PC-9 (cell line): ENCODE data around the gene TXLNB. TPM values are rescaled to one million over a fixed set of nuclear protein-coding genes. Genes with fewer than 3 reads are reported as not detected.

ENCODE experiments used
- BruUV-seq: library from RNA; stranded (reverse); fragments of 400-500 nt; replicated peaks from 2 replicates; lab custom pipeline; 2021; lab: Mats Ljungman, UMichigan
- CTCF ChIA-PET: fragments of 300-600 bp; sonication (Branson Sonifier 250); formaldehyde crosslinking; loops from one replicate; lab custom pipeline; 2022; ENCODE audit warnings: antibody characterized with exemption; lab: Charles Lee
- POLR2A ChIA-PET: fragments of 300-600 bp; sonication (Branson Sonifier 250); formaldehyde crosslinking; loops from one replicate; lab custom pipeline; 2022; ENCODE audit warnings: antibody characterized with exemption; ENCODE audit not compliant: unreplicated experiment; lab: Charles Lee
- DNase-seq, 2 experiments: peaks; one replicate each; pipeline versions ENCODE4 v3.0.0 to v3.0.0-alpha.2; 2015 to 2022; ENCODE audit warnings: mixed read lengths in 1 of 2
- H2AFZ ChIP-seq: fragments of 200-600 bp; sonication (generic); 2 replicates; pipeline ENCODE4 v1.8.1; 2017; ENCODE audit warnings: antibody characterized with exemption
- H3F3A ChIP-seq: fragments of 200-600 bp; sonication (generic); 2 replicates; pipeline ENCODE4 v1.8.1; 2017; ENCODE audit warnings: antibody characterized with exemption, mild to moderate bottlenecking, low read depth; ENCODE audit not compliant: insufficient read depth
- H3K27ac ChIP-seq: fragments of 200-600 bp; sonication (generic); 2 replicates; pipeline ENCODE4 v1.6.1; 2016; ENCODE audit warnings: mixed run types
- H3K27me3 ChIP-seq: fragments of 200-600 bp; sonication (generic); 2 replicates; pipeline ENCODE4 v1.6.1; 2016; ENCODE audit warnings: low read depth, mixed run types; ENCODE audit not compliant: insufficient read depth
- H3K36me3 ChIP-seq: fragments of 200-600 bp; sonication (generic); 2 replicates; pipeline ENCODE4 v1.6.1; 2016; ENCODE audit warnings: low read depth, mixed run types
- H3K4me1 ChIP-seq: fragments of 200-600 bp; sonication (generic); replicated peaks from 2 replicates; pipeline ENCODE4 v1.6.1; 2016; ENCODE audit warnings: mixed run types; ENCODE audit not compliant: insufficient read depth
- H3K4me2 ChIP-seq: fragments of 200-600 bp; sonication (generic); 2 replicates; pipeline ENCODE4 v1.6.1; 2017; ENCODE audit warnings: mixed run types
- H3K4me3 ChIP-seq: fragments of 200-600 bp; sonication (generic); 2 replicates; pipeline ENCODE4 v1.6.1; 2016; ENCODE audit warnings: mixed run types
- H3K79me2 ChIP-seq: fragments of 200-600 bp; sonication (generic); 2 replicates; pipeline ENCODE4 v1.6.1; 2017; ENCODE audit warnings: low read depth, mixed run types
- H3K9me2 ChIP-seq: fragments of 200-600 bp; sonication (generic); 2 replicates; pipeline ENCODE4 v1.8.1; 2017; ENCODE audit warnings: mild to moderate bottlenecking; ENCODE audit not compliant: insufficient read depth
- H3K9me3 ChIP-seq: fragments of 200-600 bp; sonication (generic); 2 replicates; pipeline ENCODE4 v1.8.1; 2016; ENCODE audit warnings: low read depth; ENCODE audit not compliant: insufficient read depth
- H4K20me1 ChIP-seq: fragments of 200-600 bp; sonication (generic); 2 replicates; pipeline ENCODE4 v1.8.1; 2017; ENCODE audit not compliant: insufficient read depth
- EZH2 ChIP-seq: fragments of 200-600 bp; sonication (generic); IDR thresholded peaks from 2 replicates; pipeline ENCODE4 v1.8.0; 2017; ENCODE audit warnings: antibody characterized with exemption, low read depth
- intact Hi-C: fragments of 100-400 bp; cut with micrococcal nuclease; formaldehyde crosslinking; loops from one replicate; pipeline ENCODE4 v1.10.0; 2022; ENCODE audit not compliant: unreplicated experiment
- total RNA-seq: library from RNA; stranded (reverse); gene quantifications from 2 replicates; pipeline ENCODE4 v1.2.3, GENCODE V29; 2021
- TF ChIP-seq, protein P1 (sequence below): fragments of 200-600 bp; sonication (generic); conservative IDR thresholded peaks from 2 replicates; pipeline ENCODE4 v1.6.1; 2017; ENCODE audit warnings: mixed run types, antibody characterized with exemption, mild to moderate bottlenecking, moderate library complexity

Gene TXLNB
- total RNA-seq, 1 experiment from 2014 or later, result 0.09 TPM

DNA sequence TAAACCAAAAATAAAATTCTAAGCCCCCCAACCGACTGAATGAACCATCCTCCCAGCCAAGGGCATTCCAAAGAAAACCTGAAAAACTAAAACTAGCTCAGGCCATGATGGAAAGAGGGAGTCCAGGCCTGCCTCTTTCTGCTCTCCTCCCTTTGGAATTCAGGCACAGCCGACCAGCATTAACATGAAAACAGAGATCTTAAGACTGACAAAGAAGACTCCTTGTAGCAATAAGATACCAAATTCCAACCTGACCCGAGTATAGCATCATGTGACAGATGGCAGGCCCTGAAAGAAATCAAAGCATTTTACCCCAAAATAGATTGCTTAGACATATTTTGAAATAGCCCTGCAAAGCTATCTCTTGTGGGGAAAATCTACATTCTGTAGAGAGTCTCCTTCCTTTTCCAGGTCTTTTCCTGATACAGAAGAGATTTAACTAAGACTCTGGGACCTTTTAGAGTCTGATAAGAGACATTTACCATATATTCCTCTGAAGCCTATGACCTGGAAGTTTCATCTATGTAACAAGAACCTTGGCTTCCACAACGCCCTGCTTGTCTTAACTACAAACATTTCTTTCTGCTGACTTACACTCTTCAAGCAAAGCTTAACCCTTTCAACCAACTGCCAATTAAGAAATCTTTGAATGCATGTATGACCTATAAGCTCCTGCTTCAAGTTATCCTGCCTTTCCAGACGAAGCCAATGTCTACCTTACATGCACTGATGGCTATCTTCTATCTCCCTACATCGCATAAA lies 22.2 kb upstream of the TXLNB start:
- CTCF ChIA-PET, result no interaction called here
- POLR2A ChIA-PET, result no interaction called here
- Histone ChIP-seq H3K4me2 (no peak overlapping the region), H3K79me2 (no peaks in the 10 kb centered on the region), H3K27ac (no peak overlapping the region), H3K4me3 (no peak overlapping the region), H3K9me2 (no peaks in the 10 kb centered on the region), H2AFZ (no peak overlapping the region), H4K20me1 (no peaks in the 10 kb centered on the region), H3K27me3 (no peaks in the 10 kb centered on the region), H3F3A (no peaks in the 10 kb centered on the region), H3K36me3 (no peaks in the 10 kb centered on the region), H3K9me3 (peaks cover 4% of the 10 kb centered on the region; the same call in 1 of the 2 replicates), H3K4me1 (0 out of 2 replicates have a peak, but pooled peaks cover 4% of the 10 kb centered on the region)
- intact Hi-C loops, result no loop called here
- no TSS peak for BruUV-seq
- DNase-seq, result no peak
- TF ChIP-seq, protein P1, sequence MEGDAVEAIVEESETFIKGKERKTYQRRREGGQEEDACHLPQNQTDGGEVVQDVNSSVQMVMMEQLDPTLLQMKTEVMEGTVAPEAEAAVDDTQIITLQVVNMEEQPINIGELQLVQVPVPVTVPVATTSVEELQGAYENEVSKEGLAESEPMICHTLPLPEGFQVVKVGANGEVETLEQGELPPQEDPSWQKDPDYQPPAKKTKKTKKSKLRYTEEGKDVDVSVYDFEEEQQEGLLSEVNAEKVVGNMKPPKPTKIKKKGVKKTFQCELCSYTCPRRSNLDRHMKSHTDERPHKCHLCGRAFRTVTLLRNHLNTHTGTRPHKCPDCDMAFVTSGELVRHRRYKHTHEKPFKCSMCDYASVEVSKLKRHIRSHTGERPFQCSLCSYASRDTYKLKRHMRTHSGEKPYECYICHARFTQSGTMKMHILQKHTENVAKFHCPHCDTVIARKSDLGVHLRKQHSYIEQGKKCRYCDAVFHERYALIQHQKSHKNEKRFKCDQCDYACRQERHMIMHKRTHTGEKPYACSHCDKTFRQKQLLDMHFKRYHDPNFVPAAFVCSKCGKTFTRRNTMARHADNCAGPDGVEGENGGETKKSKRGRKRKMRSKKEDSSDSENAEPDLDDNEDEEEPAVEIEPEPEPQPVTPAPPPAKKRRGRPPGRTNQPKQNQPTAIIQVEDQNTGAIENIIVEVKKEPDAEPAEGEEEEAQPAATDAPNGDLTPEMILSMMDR, result no peak
- TF ChIP-seq EZH2, result no peak

DNA sequence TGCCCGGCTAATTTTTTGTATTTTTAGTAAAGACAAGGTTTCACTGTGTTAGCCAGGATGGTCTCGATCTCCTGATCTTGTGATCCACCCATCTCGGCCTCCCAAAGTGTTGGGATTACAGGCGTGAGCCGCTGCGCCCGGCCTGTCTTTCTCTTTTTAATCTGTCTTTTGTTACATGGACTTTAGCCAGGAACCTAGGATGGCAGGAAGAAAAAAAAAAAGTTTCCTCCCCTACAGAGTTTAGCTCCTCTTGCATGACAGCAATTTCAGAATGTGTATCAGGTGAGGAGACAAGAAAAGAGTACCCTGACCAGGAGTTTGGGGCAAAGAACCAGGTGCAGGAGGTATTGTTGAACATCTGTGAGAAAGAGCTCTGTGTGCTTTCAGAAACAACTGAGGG lies 21.4 kb upstream of the TXLNB start:
- Histone ChIP-seq H3K9me3 (peaks cover 7% of the 10 kb centered on the region; the same call in 1 of the 2 replicates), H2AFZ (no peak overlapping the region), H4K20me1 (no peaks in the 10 kb centered on the region), H3F3A (no peaks in the 10 kb centered on the region), H3K4me3 (no peak overlapping the region), H3K9me2 (no peaks in the 10 kb centered on the region), H3K4me2 (no peak overlapping the region), H3K27ac (no peak overlapping the region), H3K4me1 (0 out of 2 replicates have a peak, but pooled peaks cover 6% of the 10 kb centered on the region), H3K79me2 (no peaks in the 10 kb centered on the region), H3K36me3 (no peaks in the 10 kb centered on the region), H3K27me3 (no peaks in the 10 kb centered on the region)
- TF ChIP-seq, protein P1, result no peak
- TF ChIP-seq EZH2, result no peak
- intact Hi-C loops, result no loop called here
- no peak for DNase-seq
- ChIA-PET POLR2A (no interaction called here), CTCF (no interaction called here)
- no TSS peak for BruUV-seq

DNA sequence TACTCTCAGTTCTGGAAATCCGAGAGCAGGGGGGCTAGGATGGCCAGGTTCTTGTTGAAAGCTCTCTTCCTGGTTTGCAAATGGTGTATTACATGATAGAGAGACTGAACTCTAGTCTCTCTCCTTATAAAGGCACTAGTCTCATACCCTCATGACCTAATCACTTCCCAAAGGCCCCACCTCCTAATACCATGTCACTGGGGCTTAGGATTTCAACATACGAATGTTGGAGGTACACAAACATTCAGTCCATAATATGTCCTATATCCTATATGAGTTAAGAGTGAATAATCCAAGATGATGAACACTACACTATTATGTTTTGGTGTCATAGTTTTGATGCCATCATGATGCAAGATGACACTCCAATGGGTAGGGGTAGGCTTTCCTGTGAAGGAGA lies 20.0 kb upstream of the TXLNB start:
- no peaks in the 10 kb centered on the region for H3K9me2 ChIP-seq

More for the DNA sequence above, 20.0 kb upstream of the TXLNB start:
- Histone ChIP-seq H3K79me2 (no peaks in the 10 kb centered on the region), H3F3A (no peaks in the 10 kb centered on the region), H3K4me2 (no peak overlapping the region), H4K20me1 (no peaks in the 10 kb centered on the region), H3K27ac (no peak overlapping the region), H3K9me3 (peaks cover 7% of the 10 kb centered on the region; the same call in 1 of the 2 replicates), H3K4me1 (0 out of 2 replicates have a peak, but pooled peaks cover 6% of the 10 kb centered on the region), H3K36me3 (no peaks in the 10 kb centered on the region), H3K27me3 (no peaks in the 10 kb centered on the region), H2AFZ (no peak overlapping the region), H3K4me3 (no peak overlapping the region)
- intact Hi-C loops, result no loop called here
- no peak for DNase-seq
- ChIA-PET CTCF (no interaction called here), POLR2A (no interaction called here)
- BruUV-seq, result no TSS peak
- TF ChIP-seq EZH2, result no peak
- TF ChIP-seq, protein P1, result no peak
